Measurements from ENCODE around the gene PGAM2. TPM values are rescaled to one million over a fixed set of nuclear protein-coding genes. Genes with fewer than 3 reads are reported as not detected.

PGAM2 gene
- total and polyA plus RNA-seq, 2 experiments from 2014 or later = 148 to 165 TPM

GRCh38 chr7:44083796-44084195 lies 18.4 kb upstream of the PGAM2 start:
- Histone ChIP-seq H3K4me1 (ENCODE audit: low read depth) (peaks cover 3% of the 10 kb centered on the region), H3K4me3 (no peak overlapping the region), H3K9me3 (ENCODE audit: low read depth) (no peaks in the 10 kb centered on the region), H3K36me3 (peaks cover 12% of the 10 kb centered on the region), H3K27ac (no peak overlapping the region), H3K27me3 (no peaks in the 10 kb centered on the region)
- TF ChIP-seq CTCF (IDR thresholded peaks at IDR 0.05; ENCODE audit: low read depth, low read length) = no peak
- no peak for DNase-seq (ENCODE audit: low read depth in 1 of 2, low spot score in 1 of 2)

GRCh38 chr7:44082541-44083207 lies 17.3 kb upstream of the PGAM2 start:
- Histone ChIP-seq H3K36me3 (peaks cover 23% of the 10 kb centered on the region), H3K27ac (peak overlapping the region; percentile 14), H3K4me1 (ENCODE audit: low read depth) (peaks cover 3% of the 10 kb centered on the region), H3K4me3 (peak overlapping the region; percentile 55), H3K27me3 (no peaks in the 10 kb centered on the region), H3K9me3 (ENCODE audit: low read depth) (no peaks in the 10 kb centered on the region)
- peak; percentile 99 to 100 for DNase-seq (ENCODE audit: low read depth in 1 of 2, low spot score in 1 of 2)
- no peak for TF ChIP-seq CTCF (IDR thresholded peaks at IDR 0.05; ENCODE audit: low read depth, low read length)

- H3K9me3 ChIP-seq (ENCODE audit: low read depth) = no peaks in the 10 kb centered on the region
- no peak for TF ChIP-seq CTCF (IDR thresholded peaks at IDR 0.05; ENCODE audit: low read depth, low read length)
- peak overlapping the region; percentile 55 for H3K4me3 ChIP-seq
- peaks cover 25% of the 10 kb centered on the region for H3K36me3 ChIP-seq
- H3K27ac ChIP-seq = no peak overlapping the region
- peaks cover 3% of the 10 kb centered on the region for H3K4me1 ChIP-seq (ENCODE audit: low read depth)
- no peaks in the 10 kb centered on the region for H3K27me3 ChIP-seq
- DNase-seq (ENCODE audit: low read depth in 1 of 2, low spot score in 1 of 2) = no peak
Observed at GRCh38 chr7:44081266-44081748, 15.9 kb upstream of the PGAM2 start.

- no peak for DNase-seq (ENCODE audit: low read depth in 1 of 2, low spot score in 1 of 2)
- H3K27ac ChIP-seq = no peak overlapping the region
- H3K36me3 ChIP-seq = peaks cover 30% of the 10 kb centered on the region
- H3K4me3 ChIP-seq = no peak overlapping the region
- peaks cover 3% of the 10 kb centered on the region for H3K4me1 ChIP-seq (ENCODE audit: low read depth)
- no peaks in the 10 kb centered on the region for H3K27me3 ChIP-seq
- H3K9me3 ChIP-seq (ENCODE audit: low read depth) = no peaks in the 10 kb centered on the region
- no peak for TF ChIP-seq CTCF (IDR thresholded peaks at IDR 0.05; ENCODE audit: low read depth, low read length)
Observed at GRCh38 chr7:44080686-44081265, 15.4 kb upstream of the PGAM2 start.

- H3K4me3 ChIP-seq = no peak overlapping the region
- no peak for TF ChIP-seq CTCF (IDR thresholded peaks at IDR 0.05; ENCODE audit: low read depth, low read length)
- H3K4me1 ChIP-seq (ENCODE audit: low read depth) = peaks cover 3% of the 10 kb centered on the region
- no peak overlapping the region for H3K27ac ChIP-seq
- no peaks in the 10 kb centered on the region for H3K27me3 ChIP-seq
- peaks cover 30% of the 10 kb centered on the region for H3K36me3 ChIP-seq
- no peak for DNase-seq (ENCODE audit: low read depth in 1 of 2, low spot score in 1 of 2)
- H3K9me3 ChIP-seq (ENCODE audit: low read depth) = no peaks in the 10 kb centered on the region
Observed at GRCh38 chr7:44080118-44080517, 14.8 kb upstream of the PGAM2 start.

Measured in cardiac muscle cell (in vitro differentiated cells and primary cell).